HCT116 (cell line): ENCODE results near the gene CUX1. TPM values are rescaled to one million over a fixed set of nuclear protein-coding genes. Genes with fewer than 3 reads are reported as not detected.

ENCODE experiments used
- ATAC-seq: fragments of 200-7000 bp; cut with Tn5 transposase; 2 replicates; pipeline ENCODE4 v1.9.1; 2020; ENCODE audit warnings: mild to moderate bottlenecking, moderate library complexity
- BruUV-seq: library from RNA; stranded (reverse); fragments of 400-500 nt; replicated peaks from 2 replicates; lab custom pipeline; 2021; lab: Mats Ljungman, UMichigan
- CTCF ChIA-PET: fragments of 300-600 bp; sonication (Branson Sonifier 250); formaldehyde crosslinking; loops from one replicate; lab custom pipeline; 2021; ENCODE audit warnings: antibody characterized with exemption; lab: Charles Lee
- POLR2A ChIA-PET: fragments of 300-600, 350-600 bp; sonication (Branson Sonifier 250); formaldehyde crosslinking; loops from one replicate; lab custom pipeline; 2021; ENCODE audit warnings: antibody characterized with exemption; lab: Charles Lee
- RAD21 ChIA-PET, 2 experiments: fragments of 300-600 bp; sonication (Branson Sonifier 250); formaldehyde crosslinking; loops; one replicate each; lab custom pipeline; 2023; ENCODE audit warnings: low total read pairs in 2 of 2; ENCODE audit not compliant: uncharacterized antibody in 2 of 2, unreplicated experiment in 2 of 2, low non-redundant PET in 1 of 2; lab: Charles Lee
- DNase-seq: peaks from one replicate; pipeline ENCODE4 v3.0.0-alpha.2; 2010; ENCODE audit warnings: low read depth, low spot score
- H2AFZ ChIP-seq: fragments of 200-600 bp; shearing (Covaris generic), sonication (generic); 2 replicates; pipeline ENCODE4 v1.6.1; 2017; ENCODE audit warnings: low read depth, mixed run types, mixed read lengths, antibody characterized with exemption, low read length; ENCODE audit not compliant: poor library complexity, severe bottlenecking
- H3K27ac ChIP-seq: 2 replicates; pipeline ENCODE4 v1.5.1; 2012; ENCODE audit warnings: low read depth, low read length
- H3K27me3 ChIP-seq: fragments of 200-600 bp; sonication (generic); 2 replicates; pipeline ENCODE4 v1.6.1; 2016; ENCODE audit warnings: mixed run types, low read length, mixed read lengths; ENCODE audit not compliant: insufficient read depth
- H3K36me3 ChIP-seq, 2 experiments: fragments of 200-500 bp in 1 of 2; fragments of 200-600 bp in 1 of 2; sonication (Bioruptor generic) in 1 of 2; sonication (generic) in 1 of 2; 2 replicates each; pipeline versions ENCODE4 v1.5.1 to v1.6.1; 2014 to 2016; ENCODE audit warnings: low read length in 2 of 2, inconsistent platforms in 1 of 2, mixed read lengths in 1 of 2, mixed run types in 1 of 2; ENCODE audit not compliant: insufficient read depth in 2 of 2, control insufficient read depth in 1 of 2
- H3K4me1 ChIP-seq, 2 experiments: fragments of 200-600 bp in 1 of 2; sonication (generic) in 1 of 2; 2 replicates each; pipeline versions ENCODE4 v1.5.1 to v1.6.1; 2012 to 2017; ENCODE audit warnings: low read length in 2 of 2, inconsistent platforms in 1 of 2, mild to moderate bottlenecking in 1 of 2, mixed read lengths in 1 of 2, mixed run types in 1 of 2, moderate library complexity in 1 of 2; ENCODE audit not compliant: insufficient read depth in 2 of 2, control insufficient read depth in 1 of 2
- H3K4me2 ChIP-seq: fragments of 200-600 bp; sonication (generic); 2 replicates; pipeline ENCODE4 v1.6.1; 2017; ENCODE audit warnings: mixed run types, low read length, mixed read lengths
- H3K4me3 ChIP-seq, 2 experiments: fragments of 200-600 bp in 1 of 2; sonication (generic) in 1 of 2; replicated peaks in 1 of 2; 2 replicates each; pipeline ENCODE4 v1.5.1; 2011 to 2016; ENCODE audit warnings: low read length in 2 of 2, control low read depth in 1 of 2, low read depth in 1 of 2, mild to moderate bottlenecking in 1 of 2, mixed read lengths in 1 of 2, mixed run types in 1 of 2
- H3K79me2 ChIP-seq: fragments of 200-600 bp; sonication (generic); 2 replicates; pipeline ENCODE4 v1.6.1; 2017; ENCODE audit warnings: mild to moderate bottlenecking, mixed run types, low read length, moderate library complexity, mixed read lengths; ENCODE audit not compliant: insufficient read depth
- H3K9ac ChIP-seq: fragments of 200-600 bp; sonication (generic); 2 replicates; pipeline ENCODE4 v1.6.1; 2016; ENCODE audit warnings: low read length, mixed read lengths
- H3K9me2 ChIP-seq: fragments of 200-600 bp; sonication (generic), shearing (Covaris generic); 2 replicates; pipeline ENCODE4 v1.6.1; 2017; ENCODE audit warnings: mixed run types, mild to moderate bottlenecking, moderate library complexity; ENCODE audit not compliant: insufficient read depth
- H3K9me3 ChIP-seq, 2 experiments: fragments of 200-500 bp in 1 of 2; fragments of 200-600 bp in 1 of 2; sonication (Bioruptor generic) in 1 of 2; sonication (generic) in 1 of 2; 2 replicates each; pipeline ENCODE4 v1.6.1; 2014 to 2017; ENCODE audit warnings: low read length in 2 of 2, mixed read lengths in 2 of 2, inconsistent platforms in 1 of 2, low read depth in 1 of 2, mild to moderate bottlenecking in 1 of 2, mixed run types in 1 of 2, moderate library complexity in 1 of 2; ENCODE audit not compliant: control insufficient read depth in 1 of 2, insufficient read depth in 1 of 2
- H4K20me1 ChIP-seq: fragments of 200-600 bp; sonication (generic), shearing (Covaris generic); 2 replicates; pipeline ENCODE4 v1.6.1; 2017; ENCODE audit warnings: mixed run types, mild to moderate bottlenecking, moderate library complexity; ENCODE audit not compliant: insufficient read depth
- CEBPB ChIP-seq: IDR thresholded peaks from 2 replicates; pipeline ENCODE4 v1.6.1; 2012; ENCODE audit warnings: low read depth
- CTCF ChIP-seq, 3 experiments: fragments of 200-600 bp in 1 of 3; sonication (generic) in 1 of 3; IDR thresholded peaks in 2 of 3; conservative IDR thresholded peaks in 1 of 3; 2 replicates each; pipeline ENCODE4 v1.5.1; 2012 to 2017; ENCODE audit warnings: low read depth in 2 of 3, low read length in 2 of 3, antibody characterized with exemption in 1 of 3, borderline replicate concordance in 1 of 3, control low read depth in 1 of 3, mild to moderate bottlenecking in 1 of 3, mixed read lengths in 1 of 3, mixed run types in 1 of 3, moderate library complexity in 1 of 3; ENCODE audit not compliant: insufficient read depth in 1 of 3
- EZH2 ChIP-seq: fragments of 200-600 bp; sonication (generic); IDR thresholded peaks from 2 replicates; pipeline ENCODE4 v1.6.1; 2017; ENCODE audit warnings: antibody characterized with exemption, mixed run types
- EZH2phosphoT487 ChIP-seq: fragments of 200-600 bp; IDR thresholded peaks from 2 replicates; pipeline ENCODE4 v1.6.1; 2018; ENCODE audit warnings: antibody characterized with exemption, borderline replicate concordance
- FOSL1 ChIP-seq: IDR thresholded peaks from 2 replicates; pipeline ENCODE4 v1.6.1; 2012; ENCODE audit warnings: low read depth
- POLR2A ChIP-seq: IDR thresholded peaks from 2 replicates; pipeline ENCODE4 v1.7.0; 2011; ENCODE audit warnings: borderline replicate concordance; ENCODE audit not compliant: insufficient read depth, insufficient read length; ENCODE audit errors: extremely low read depth
- POLR2AphosphoS5 ChIP-seq: IDR thresholded peaks from 2 replicates; pipeline ENCODE4 v1.6.1; 2011; ENCODE audit warnings: mild to moderate bottlenecking, low read depth, low read length, moderate library complexity
- RAD21 ChIP-seq: IDR thresholded peaks from 2 replicates; pipeline ENCODE4 v1.6.1; 2012; ENCODE audit warnings: low read depth, mild to moderate bottlenecking
- REST ChIP-seq: IDR thresholded peaks from 2 replicates; pipeline ENCODE4 v1.6.1; 2012; ENCODE audit warnings: low read depth
- SP1 ChIP-seq: IDR thresholded peaks from 2 replicates; pipeline ENCODE4 v1.6.1; 2012; ENCODE audit warnings: low read depth
- SRF ChIP-seq: IDR thresholded peaks from 2 replicates; pipeline ENCODE4 v1.6.1; 2012; ENCODE audit warnings: low read depth
- YY1 ChIP-seq: IDR thresholded peaks from 2 replicates; pipeline ENCODE4 v1.6.1; 2011; ENCODE audit warnings: low read length, low read depth, moderate library complexity, mild to moderate bottlenecking; ENCODE audit not compliant: insufficient replicate concordance; ENCODE audit errors: extremely low read depth
- ZBTB33 ChIP-seq: IDR thresholded peaks from 2 replicates; pipeline ENCODE4 v1.6.1; 2011; ENCODE audit warnings: mild to moderate bottlenecking, low read length, moderate library complexity; ENCODE audit not compliant: insufficient replicate concordance; ENCODE audit errors: extremely low read depth
- ZFX ChIP-seq: fragments of 450-650 bp; IDR thresholded peaks from 2 replicates; pipeline ENCODE4 v1.6.1; 2017
- ZNF274 ChIP-seq: fragments of 200-500 bp; sonication (Bioruptor generic); IDR thresholded peaks from 2 replicates; pipeline ENCODE4 v1.6.1; 2014; ENCODE audit warnings: mild to moderate bottlenecking, low read depth, low read length, inconsistent platforms
- intact Hi-C: fragments of 100-400 bp; cut with micrococcal nuclease; formaldehyde crosslinking; loops from 2 replicates; pipeline ENCODE4 v1.10.0; 2022
- total RNA-seq: library from RNA; stranded (reverse); gene quantifications from one replicate; pipeline ENCODE4 v1.2.1, GENCODE V29; 2021; ENCODE audit not compliant: unreplicated experiment

Gene CUX1
- total RNA-seq, 1 experiment from 2014 or later: 68.9 TPM

- Histone ChIP-seq H3K79me2 (no peaks in the 10 kb centered on the region), H3K9me3 (no peaks in the 10 kb centered on the region), H3K4me3 (no peak overlapping the region), H3K27ac (no peak overlapping the region), H3K27me3 (no peaks in the 10 kb centered on the region), H3K4me1 (peaks cover 26 to 41% of the 10 kb centered on the region in 2 experiments), H4K20me1 (no peaks in the 10 kb centered on the region), H3K9me2 (no peaks in the 10 kb centered on the region), H3K36me3 (no peaks in the 10 kb centered on the region), H3K4me2 (no peak overlapping the region; the same call in 1 of the 2 replicates), H2AFZ (no peak overlapping the region)
- intact Hi-C loops: loop anchor here (5.0 kb wide), 2 partner anchors 584 to 909 kb away; partner anchors contain the start of gene COL26A1
- no TSS peak for BruUV-seq
- no peak for ATAC-seq
- DNase-seq: no peak
- ChIA-PET POLR2A (no interaction called here), CTCF (interaction anchor here (1.0 to 4.8 kb wide), 6 partner anchors 14 to 735 kb away, joined by 3 to 61 read pairs (median 3); no protein-coding TSS in a partner anchor), RAD21 (interaction anchor here (1.4 to 3.8 kb wide), 2 partner anchors 728 to 729 kb away, joined by 4 to 15 read pairs; no protein-coding TSS in a partner anchor)
- TF ChIP-seq YY1 (no peak), POLR2A (no peak), EZH2 (no peak), RAD21 (no peak), POLR2AphosphoS5 (no peak), SRF (no peak), ZBTB33 (no peak), CTCF (IDR thresholded peaks at IDR 0.05 in 2 of 3, conservative IDR thresholded peaks at IDR 0.05 in 1 of 3; ENCODE audit: borderline replicate concordance in 1 of 3, insufficient read depth in 1 of 3, low read depth in 2 of 3, low read length in 2 of 3) (no peak), ZFX (no peak), ZNF274 (no peak), EZH2phosphoT487 (no peak), CEBPB (no peak), FOSL1 (no peak), SP1 (no peak), REST (no peak)
- TF ChIP-seq, all 23 proteins: peak for 0
- H3K9ac ChIP-seq: no peak overlapping the region
Measured at GRCh38 chr7:102271158-102271798, 453.9 kb downstream of the CUX1 start.
